K562 (cell line): ENCODE results near the gene TOMT. TPM values are rescaled to one million over a fixed set of nuclear protein-coding genes. Genes with fewer than 3 reads are reported as not detected.
A peak's percentile ranks its signal among the peaks of the same experiment; 100 is the strongest.

Experiments used
- ARNT ChIP-seq, 2 experiments: fragments of 450-650 bp; IDR thresholded peaks; 2 replicates each; pipeline ENCODE4 v1.6.1; 2016; ENCODE audit warnings: mild to moderate bottlenecking in 1 of 2
- GABPA ChIP-seq: fragments of 200-800 bp; sonication (Bioruptor generic); conservative IDR thresholded peaks from 2 replicates; pipeline ENCODE4 v1.6.1; 2016; ENCODE audit warnings: low read depth, missing genetic modification characterization, missing compliant biosample characterization
- HDAC1 ChIP-seq, 2 experiments: fragments of 450-650 bp; IDR thresholded peaks; 2 replicates each; pipeline ENCODE4 v1.6.1; 2016 to 2017; ENCODE audit warnings: inconsistent platforms in 1 of 2, mild to moderate bottlenecking in 1 of 2, moderate library complexity in 1 of 2
- JUND ChIP-seq, 2 experiments: IDR thresholded peaks; 2 replicates in 1 of 2; 3 replicates in 1 of 2; pipeline ENCODE4 v1.6.1; 2011; ENCODE audit warnings: borderline replicate concordance in 2 of 2, low read depth in 2 of 2, low read length in 2 of 2, improper control_type of control experiment in 1 of 2, missing biosample characterization in 1 of 2, missing genetic modification characterization in 1 of 2, missing genetic modification reagents in 1 of 2
- MTA1 ChIP-seq: fragments of 450-650 bp; IDR thresholded peaks from 2 replicates; pipeline ENCODE4 v1.6.1; 2017; ENCODE audit warnings: borderline replicate concordance
- NFIC ChIP-seq: fragments of 450-650 bp; IDR thresholded peaks from 2 replicates; pipeline ENCODE4 v1.6.1; 2017; ENCODE audit warnings: mild to moderate bottlenecking, inconsistent platforms
- NFXL1 ChIP-seq: fragments of 450-650 bp; formaldehyde crosslinking; IDR thresholded peaks from 2 replicates; pipeline ENCODE4 v1.4.0; 2021; ENCODE audit warnings: mild to moderate bottlenecking
- PHF20 ChIP-seq: fragments of 450-650 bp; IDR thresholded peaks from 2 replicates; pipeline ENCODE4 v1.6.1; 2018; ENCODE audit not compliant: partially characterized antibody
- SMARCA4 ChIP-seq: fragments of 450-650 bp; IDR thresholded peaks from 2 replicates; pipeline ENCODE4 v1.6.1; 2016
- SRF ChIP-seq, 2 experiments: fragments of 250-450, 450-650 bp in 1 of 2; sonication (Bioruptor Pico) in 1 of 2; sonication (generic) in 1 of 2; formaldehyde crosslinking; IDR thresholded peaks; 2 replicates each; pipeline versions ENCODE4 v1.5.0 to v1.5.1; 2020 to 2022; ENCODE audit warnings: mild to moderate bottlenecking in 1 of 2, missing genetic modification reagents in 1 of 2
- polyA plus RNA-seq, 8 experiments: library from polyadenylated mRNA; depleted of rRNA in 4 of 8; stranded (reverse) in 5 of 8; unstranded in 3 of 8; fragments of >200 nt; fragmentation: Nextera tagmentation in 2 of 8; fragmentation: Illumina TruSeq in 1 of 8; extraction: Ambion mirVana in 2 of 8; extraction: Trizol in 1 of 8; gene quantifications; 2 replicates each; pipeline versions ENCODE4 v1.2.1 to v1.2.3, GENCODE V29; 2011 to 2014; ENCODE audit warnings: inconsistent platforms in 1 of 8, missing spikeins in 1 of 8
- total RNA-seq, 7 experiments: library from RNA; depleted of rRNA in 6 of 7; stranded (reverse); fragments of >200 nt in 6 of 7; fragmentation: Illumina TruSeq in 2 of 7; extraction: Trizol in 2 of 7; gene quantifications; 2 replicates each; pipeline versions ENCODE4 v1.2.1 to v1.2.3, GENCODE V29; 2011 to 2021; ENCODE audit warnings: low replicate concordance in 1 of 7
- TF ChIP-seq, protein P1 (sequence below), 2 experiments: fragments of 450-650 bp in 1 of 2; sonication (generic) in 1 of 2; formaldehyde crosslinking in 1 of 2; IDR thresholded peaks; 2 replicates each; pipeline versions ENCODE4 v1.7.1 to v1.9.0; 2016 to 2022; ENCODE audit warnings: inconsistent platforms in 1 of 2, mild to moderate bottlenecking in 1 of 2, missing genetic modification reagents in 1 of 2
- TF ChIP-seq, protein P2 (sequence below): fragments of 150-350 bp; IDR thresholded peaks from 2 replicates; pipeline ENCODE4 v1.6.1; 2014; ENCODE audit warnings: low read depth, mild to moderate bottlenecking, low read length, borderline replicate concordance
- TF ChIP-seq, protein P3 (sequence below): sonication (generic); formaldehyde crosslinking; IDR thresholded peaks from 2 replicates; pipeline ENCODE4 v1.8.0; 2022; ENCODE audit warnings: mild to moderate bottlenecking, missing genetic modification reagents

The TOMT gene
- total and polyA plus RNA-seq, 9 of the 15 experiments (the other 6 are each of a cell fraction or from before 2014, with no cell fraction given) = not detected

DNA sequence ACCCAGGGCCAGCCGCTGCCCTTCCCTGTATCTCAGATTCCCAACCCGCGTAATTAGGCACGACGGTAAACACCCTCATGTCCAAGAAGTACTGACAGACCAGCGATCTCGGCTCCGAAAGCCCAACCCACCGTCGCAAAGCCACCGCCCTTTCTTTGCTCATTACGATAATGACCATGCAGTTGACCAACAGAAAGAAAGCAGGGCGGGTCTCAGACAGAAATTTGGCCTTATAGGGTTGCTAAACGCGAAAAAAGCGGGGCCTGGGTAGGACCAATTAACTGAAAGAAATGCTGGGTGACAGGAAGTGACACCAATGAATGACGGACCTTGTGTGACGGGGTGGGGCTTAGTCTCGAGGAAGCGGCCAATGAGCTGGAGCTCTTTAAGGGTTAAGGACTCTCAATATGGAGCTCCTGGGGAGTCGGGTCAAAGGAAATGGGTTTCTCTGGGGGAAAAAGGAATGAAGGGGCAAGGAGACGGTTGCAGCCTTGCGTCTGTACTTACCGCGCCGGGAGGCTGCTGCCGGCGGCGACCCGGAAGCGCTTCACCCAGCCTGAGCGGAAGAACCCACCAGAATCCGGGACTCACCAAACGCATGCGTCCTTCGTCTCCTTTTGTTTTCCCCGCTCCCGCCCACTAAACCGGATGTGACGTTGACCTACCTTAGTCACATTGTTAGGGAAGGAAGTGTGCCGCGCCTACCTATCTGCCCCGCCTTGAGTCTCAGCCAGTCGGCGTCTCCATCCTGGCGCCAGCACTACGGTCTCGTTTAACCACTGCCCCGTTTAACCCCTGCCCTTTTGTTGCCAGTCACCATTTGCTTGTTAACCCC, 6.6 kb downstream of the TOMT start, which contains the start of gene ANAPC15 (continued):
- TF ChIP-seq, protein P1, sequence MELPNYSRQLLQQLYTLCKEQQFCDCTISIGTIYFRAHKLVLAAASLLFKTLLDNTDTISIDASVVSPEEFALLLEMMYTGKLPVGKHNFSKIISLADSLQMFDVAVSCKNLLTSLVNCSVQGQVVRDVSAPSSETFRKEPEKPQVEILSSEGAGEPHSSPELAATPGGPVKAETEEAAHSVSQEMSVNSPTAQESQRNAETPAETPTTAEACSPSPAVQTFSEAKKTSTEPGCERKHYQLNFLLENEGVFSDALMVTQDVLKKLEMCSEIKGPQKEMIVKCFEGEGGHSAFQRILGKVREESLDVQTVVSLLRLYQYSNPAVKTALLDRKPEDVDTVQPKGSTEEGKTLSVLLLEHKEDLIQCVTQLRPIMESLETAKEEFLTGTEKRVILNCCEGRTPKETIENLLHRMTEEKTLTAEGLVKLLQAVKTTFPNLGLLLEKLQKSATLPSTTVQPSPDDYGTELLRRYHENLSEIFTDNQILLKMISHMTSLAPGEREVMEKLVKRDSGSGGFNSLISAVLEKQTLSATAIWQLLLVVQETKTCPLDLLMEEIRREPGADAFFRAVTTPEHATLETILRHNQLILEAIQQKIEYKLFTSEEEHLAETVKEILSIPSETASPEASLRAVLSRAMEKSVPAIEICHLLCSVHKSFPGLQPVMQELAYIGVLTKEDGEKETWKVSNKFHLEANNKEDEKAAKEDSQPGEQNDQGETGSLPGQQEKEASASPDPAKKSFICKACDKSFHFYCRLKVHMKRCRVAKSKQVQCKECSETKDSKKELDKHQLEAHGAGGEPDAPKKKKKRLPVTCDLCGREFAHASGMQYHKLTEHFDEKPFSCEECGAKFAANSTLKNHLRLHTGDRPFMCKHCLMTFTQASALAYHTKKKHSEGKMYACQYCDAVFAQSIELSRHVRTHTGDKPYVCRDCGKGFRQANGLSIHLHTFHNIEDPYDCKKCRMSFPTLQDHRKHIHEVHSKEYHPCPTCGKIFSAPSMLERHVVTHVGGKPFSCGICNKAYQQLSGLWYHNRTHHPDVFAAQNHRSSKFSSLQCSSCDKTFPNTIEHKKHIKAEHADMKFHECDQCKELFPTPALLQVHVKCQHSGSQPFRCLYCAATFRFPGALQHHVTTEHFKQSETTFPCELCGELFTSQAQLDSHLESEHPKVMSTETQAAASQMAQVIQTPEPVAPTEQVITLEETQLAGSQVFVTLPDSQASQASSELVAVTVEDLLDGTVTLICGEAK (IDR thresholded peaks at IDR 0.05) = peak; percentile 99
- TF ChIP-seq, protein P1 (CRISPR knock-in tag; IDR thresholded peaks at IDR 0.05) = no peak
- TF ChIP-seq MTA1 = peak; percentile 79; the same call in 1 of the 2 replicates
- TF ChIP-seq, protein P2, sequence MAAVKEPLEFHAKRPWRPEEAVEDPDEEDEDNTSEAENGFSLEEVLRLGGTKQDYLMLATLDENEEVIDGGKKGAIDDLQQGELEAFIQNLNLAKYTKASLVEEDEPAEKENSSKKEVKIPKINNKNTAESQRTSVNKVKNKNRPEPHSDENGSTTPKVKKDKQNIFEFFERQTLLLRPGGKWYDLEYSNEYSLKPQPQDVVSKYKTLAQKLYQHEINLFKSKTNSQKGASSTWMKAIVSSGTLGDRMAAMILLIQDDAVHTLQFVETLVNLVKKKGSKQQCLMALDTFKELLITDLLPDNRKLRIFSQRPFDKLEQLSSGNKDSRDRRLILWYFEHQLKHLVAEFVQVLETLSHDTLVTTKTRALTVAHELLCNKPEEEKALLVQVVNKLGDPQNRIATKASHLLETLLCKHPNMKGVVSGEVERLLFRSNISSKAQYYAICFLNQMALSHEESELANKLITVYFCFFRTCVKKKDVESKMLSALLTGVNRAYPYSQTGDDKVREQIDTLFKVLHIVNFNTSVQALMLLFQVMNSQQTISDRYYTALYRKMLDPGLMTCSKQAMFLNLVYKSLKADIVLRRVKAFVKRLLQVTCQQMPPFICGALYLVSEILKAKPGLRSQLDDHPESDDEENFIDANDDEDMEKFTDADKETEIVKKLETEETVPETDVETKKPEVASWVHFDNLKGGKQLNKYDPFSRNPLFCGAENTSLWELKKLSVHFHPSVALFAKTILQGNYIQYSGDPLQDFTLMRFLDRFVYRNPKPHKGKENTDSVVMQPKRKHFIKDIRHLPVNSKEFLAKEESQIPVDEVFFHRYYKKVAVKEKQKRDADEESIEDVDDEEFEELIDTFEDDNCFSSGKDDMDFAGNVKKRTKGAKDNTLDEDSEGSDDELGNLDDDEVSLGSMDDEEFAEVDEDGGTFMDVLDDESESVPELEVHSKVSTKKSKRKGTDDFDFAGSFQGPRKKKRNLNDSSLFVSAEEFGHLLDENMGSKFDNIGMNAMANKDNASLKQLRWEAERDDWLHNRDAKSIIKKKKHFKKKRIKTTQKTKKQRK = peak; percentile 89
- TF ChIP-seq, protein P3, sequence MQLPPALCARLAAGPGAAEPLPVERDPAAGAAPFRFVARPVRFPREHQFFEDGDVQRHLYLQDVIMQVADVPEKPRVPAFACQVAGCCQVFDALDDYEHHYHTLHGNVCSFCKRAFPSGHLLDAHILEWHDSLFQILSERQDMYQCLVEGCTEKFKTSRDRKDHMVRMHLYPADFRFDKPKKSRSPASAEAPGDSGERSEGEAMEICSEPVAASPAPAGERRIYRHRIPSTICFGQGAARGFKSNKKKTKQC = 0 out of 2 replicates have a peak, but pooled peaks have one; percentile 38
- peak; percentile 67 for TF ChIP-seq JUND (IDR thresholded peaks at IDR 0.05; ENCODE audit: borderline replicate concordance, low read depth, low read length)
- peak; percentile 27; the same call in 1 of the 3 replicates for TF ChIP-seq JUND (tag; IDR thresholded peaks at IDR 0.05; ENCODE audit: borderline replicate concordance, low read depth, low read length)
- TF ChIP-seq ARNT (IDR thresholded peaks at IDR 0.05) = no peak
- TF ChIP-seq NFXL1 (CRISPR knock-in tag) = no peak
- TF ChIP-seq SRF (CRISPR knock-in tag; IDR thresholded peaks at IDR 0.05) = peak; percentile 73 to 98; a peak in 3 of 4 replicates
- TF ChIP-seq GABPA (tag) = peak; percentile 100
- TF ChIP-seq HDAC1 (IDR thresholded peaks at IDR 0.05) = peak in 1 of 2 experiments; percentile 64; a peak in 1 of 4 replicates
- TF ChIP-seq SMARCA4 = no peak; the same call in 1 of the 2 replicates
- peak; percentile 49; the same call in 1 of the 2 replicates for TF ChIP-seq NFIC
- TF ChIP-seq PHF20 = peak; percentile 69
